Calu3 (cell line): ENCODE measurements around the gene CEP170. TPM values are rescaled to one million over a fixed set of nuclear protein-coding genes. Genes with fewer than 3 reads are reported as not detected.

Experiments used
- BruUV-seq: library from RNA; stranded (reverse); fragments of 400-500 nt; replicated peaks from 2 replicates; lab custom pipeline; 2021; lab: Mats Ljungman, UMichigan
- CTCF ChIA-PET: fragments of 300-600 bp; sonication (Branson Sonifier 250); formaldehyde crosslinking; loops from one replicate; lab custom pipeline; 2022; ENCODE audit warnings: antibody characterized with exemption; lab: Charles Lee
- DNase-seq: peaks from one replicate; pipeline ENCODE4 v3.0.0; 2022
- H3K27ac Mint-ChIP-seq: one replicate; pipeline ENCODE4 v1.8.0; 2022; ENCODE audit warnings: mixed read lengths; ENCODE audit not compliant: unreplicated experiment
- H3K27me3 Mint-ChIP-seq: one replicate; pipeline ENCODE4 v1.8.0; 2022; ENCODE audit warnings: mixed read lengths; ENCODE audit not compliant: unreplicated experiment
- H3K36me3 Mint-ChIP-seq: one replicate; pipeline ENCODE4 v1.8.0; 2022; ENCODE audit warnings: mild to moderate bottlenecking, moderate library complexity, mixed read lengths; ENCODE audit not compliant: insufficient read depth, unreplicated experiment
- H3K4me1 Mint-ChIP-seq: one replicate; pipeline ENCODE4 v1.8.0; 2022; ENCODE audit warnings: mild to moderate bottlenecking, low read depth, mixed read lengths; ENCODE audit not compliant: unreplicated experiment
- H3K4me3 Mint-ChIP-seq: one replicate; pipeline ENCODE4 v1.8.0; 2022; ENCODE audit warnings: mild to moderate bottlenecking, low read depth, moderate library complexity, mixed read lengths; ENCODE audit not compliant: unreplicated experiment
- H3K9me3 Mint-ChIP-seq: one replicate; pipeline ENCODE4 v1.8.0; 2022; ENCODE audit warnings: low read depth, mixed read lengths; ENCODE audit not compliant: unreplicated experiment
- CTCF ChIP-seq: fragments of 200-600 bp; IDR thresholded peaks from one replicate; pipeline ENCODE4 v1.8.0; 2022; ENCODE audit warnings: antibody characterized with exemption; ENCODE audit not compliant: unreplicated experiment
- intact Hi-C: fragments of 100-400 bp; cut with micrococcal nuclease; formaldehyde crosslinking; loops from one replicate; pipeline ENCODE4 v1.10.0; 2022; ENCODE audit not compliant: unreplicated experiment
- total RNA-seq: library from RNA; stranded (reverse); gene quantifications from 2 replicates; pipeline ENCODE4 v1.2.3, GENCODE V29; 2022

Gene CEP170
- total RNA-seq, 1 experiment from 2014 or later: 133 TPM

DNA sequence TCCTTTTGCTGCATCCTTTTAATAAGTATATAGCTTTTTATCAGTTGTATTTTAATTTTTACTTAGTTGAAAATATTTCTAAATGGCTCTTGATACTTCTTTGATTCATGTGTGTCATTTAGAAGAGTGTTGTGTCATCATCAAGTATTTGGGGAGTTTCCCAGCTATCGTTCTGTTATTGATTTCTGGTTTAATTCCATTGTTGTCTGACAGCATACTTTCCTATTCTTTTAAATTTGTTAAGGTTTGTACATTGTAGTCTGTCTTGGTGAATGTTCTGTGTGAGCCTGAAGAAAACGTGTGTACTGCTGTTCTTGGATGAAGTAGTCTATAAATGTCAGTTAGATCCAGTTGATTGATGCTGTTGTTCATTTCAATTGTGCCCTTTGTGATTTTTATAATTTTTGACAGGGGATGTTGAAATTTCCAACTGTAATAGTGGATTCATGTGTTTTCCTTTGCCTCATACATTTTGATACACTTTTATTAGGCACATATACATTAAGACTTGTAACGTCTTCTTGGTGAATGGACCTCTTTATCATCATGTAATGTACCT is 25.6 kb upstream of the CEP170 start:
- Mint-ChIP-seq H3K4me3 (no peak overlapping the region), H3K27ac (peak overlapping the region; percentile 46), H3K36me3 (peaks cover 23% of the 10 kb centered on the region), H3K9me3 (no peaks in the 10 kb centered on the region), H3K27me3 (no peaks in the 10 kb centered on the region), H3K4me1 (peaks cover 35% of the 10 kb centered on the region)
- no TSS peak for BruUV-seq
- intact Hi-C loops: no loop called here
- CTCF ChIA-PET: no interaction called here
- DNase-seq: no peak
- TF ChIP-seq CTCF: no peak

DNA sequence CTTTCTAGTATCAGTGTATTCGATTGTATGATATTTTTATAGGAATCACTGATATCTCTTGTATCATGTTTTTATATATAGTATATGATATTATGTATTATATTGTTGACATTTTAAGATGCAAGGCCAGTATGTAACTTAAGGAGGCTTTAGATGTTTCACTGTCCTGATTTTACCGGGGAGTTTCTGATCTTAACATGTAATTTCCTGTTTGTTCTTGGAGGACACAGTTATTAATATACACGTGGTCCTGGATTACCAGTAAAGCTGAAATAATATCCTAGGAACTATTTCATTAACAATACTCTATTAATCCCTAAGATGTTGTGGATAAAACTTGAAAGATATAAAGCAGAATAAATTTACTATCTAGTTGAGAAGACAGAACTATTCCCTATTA is 20.2 kb upstream of the CEP170 start:
- no peak for DNase-seq
- peaks cover 21% of the 10 kb centered on the region for H3K4me1 Mint-ChIP-seq

GRCh38 chr1:243273945-243274344 is 18.9 kb upstream of the CEP170 start:
- Mint-ChIP-seq H3K27me3 (no peaks in the 10 kb centered on the region), H3K4me1 (peaks cover 33% of the 10 kb centered on the region), H3K27ac (peak overlapping the region; percentile 59), H3K36me3 (peaks cover 30% of the 10 kb centered on the region), H3K9me3 (no peaks in the 10 kb centered on the region), H3K4me3 (no peak overlapping the region)
- no peak for DNase-seq
- TF ChIP-seq CTCF: no peak
- no TSS peak for BruUV-seq
- CTCF ChIA-PET: interaction anchor here (2.2 kb wide), 1 partner anchor 13 kb away, joined by 10 read pairs; no protein-coding TSS in a partner anchor
- intact Hi-C loops: no loop called here

More for the DNA sequence above, 20.2 kb upstream of the CEP170 start:
- Mint-ChIP-seq H3K4me3 (no peak overlapping the region), H3K36me3 (peaks cover 20% of the 10 kb centered on the region), H3K27ac (no peak overlapping the region), H3K9me3 (no peaks in the 10 kb centered on the region), H3K27me3 (no peaks in the 10 kb centered on the region)
- intact Hi-C loops: no loop called here
- no TSS peak for BruUV-seq
- CTCF ChIA-PET: interaction anchor here (0.7 kb wide), 1 partner anchor 89 kb away, joined by 4 read pairs; no protein-coding TSS in a partner anchor
- TF ChIP-seq CTCF: no peak

DNA sequence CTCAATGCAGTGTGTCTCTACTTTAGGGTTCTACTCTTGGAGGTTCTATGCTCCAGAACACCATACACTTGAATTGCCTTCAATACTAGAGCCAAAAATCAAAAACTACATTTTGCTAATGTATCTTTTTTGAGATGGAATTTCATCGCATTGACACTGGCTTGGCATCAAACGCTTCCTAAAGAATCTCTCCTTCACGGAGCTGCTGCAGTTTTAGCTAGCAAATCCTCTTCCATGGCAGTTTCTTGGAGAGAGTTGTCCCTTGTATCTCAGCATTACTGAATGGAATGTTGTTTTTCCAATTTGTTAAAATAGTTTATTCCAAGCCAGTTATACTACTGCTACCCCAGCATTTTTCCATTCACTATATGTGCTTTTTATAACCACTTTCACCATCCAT is 18.4 kb upstream of the CEP170 start:
- Mint-ChIP-seq H3K27me3 (no peaks in the 10 kb centered on the region), H3K4me1 (peaks cover 37% of the 10 kb centered on the region), H3K36me3 (peaks cover 33% of the 10 kb centered on the region), H3K4me3 (no peak overlapping the region), H3K9me3 (no peaks in the 10 kb centered on the region), H3K27ac (peak overlapping the region; percentile 59)
- no peak for DNase-seq
- CTCF ChIA-PET: interaction anchor here (0.9 to 2.2 kb wide), 2 partner anchors 14 to 24 kb away, joined by 3 to 10 read pairs; no protein-coding TSS in a partner anchor
- no TSS peak for BruUV-seq
- no peak for TF ChIP-seq CTCF
- intact Hi-C loops: no loop called here
